NCI-H524 treated with DMSO at 0.1 percent for 48 hours (cell line): ENCODE data around the gene LRFN2.
A peak's percentile ranks its signal among the peaks of the same experiment; 100 is the strongest.

Experiments used
- DNase-seq: peaks from one replicate; lab custom pipeline; 2025; lab: John Stamatoyannopoulos, UW

The LRFN2 gene

GRCh38 chr6:40349123-40349900, 237.9 kb downstream of the LRFN2 start:
- peak; percentile 73 for DNase-seq

GRCh38 chr6:40348591-40348990, 238.6 kb downstream of the LRFN2 start:
- DNase-seq = peak; percentile 26

GRCh38 chr6:40347571-40348011, 239.6 kb downstream of the LRFN2 start:
- DNase-seq = no peak

GRCh38 chr6:40346246-40346645, 240.9 kb downstream of the LRFN2 start:
- no peak for DNase-seq

GRCh38 chr6:40344566-40345167, 242.5 kb downstream of the LRFN2 start:
- no peak for DNase-seq

- DNase-seq = peak; percentile 67
Observed at GRCh38 chr6:40343877-40344565, 243.1 kb downstream of the LRFN2 start.

- no peak for DNase-seq
Observed at GRCh38 chr6:40343318-40343876, 243.8 kb downstream of the LRFN2 start.

- DNase-seq = peak; percentile 18
Observed at GRCh38 chr6:40342723-40343122, 244.4 kb downstream of the LRFN2 start.

- DNase-seq = peak; percentile 51
Observed at GRCh38 chr6:40341726-40342125, 245.4 kb downstream of the LRFN2 start.
